ENCODE measurements around the gene TAF6. TPM values are rescaled to one million over a fixed set of nuclear protein-coding genes. Genes with fewer than 3 reads are reported as not detected.
A peak's percentile ranks its signal among the peaks of the same experiment; 100 is the strongest.

TAF6 gene
- total RNA-seq, 1 experiment from 2014 or later, result 34.3 TPM

- H3K27ac ChIP-seq (ENCODE audit: low read length), result no peak overlapping the region
- no peak overlapping the region for H3K4me2 ChIP-seq (ENCODE audit: low read depth, low read length, poor library complexity, severe bottlenecking)
- no peaks in the 10 kb centered on the region for H4K20me1 ChIP-seq (ENCODE audit: insufficient read depth, low read depth, low read length)
- no peak overlapping the region for H2AFZ ChIP-seq (ENCODE audit: low read length)
- H3K4me3 ChIP-seq (ENCODE audit: low read length), result no peak overlapping the region
- H3K4me1 ChIP-seq (ENCODE audit: low read length), result no peaks in the 10 kb centered on the region
- H3K79me2 ChIP-seq (ENCODE audit: low read length), result peaks cover 8% of the 10 kb centered on the region
- DNase-seq, result no peak
- no peaks in the 10 kb centered on the region for H3K9me2 ChIP-seq (replicated peaks; ENCODE audit: insufficient read depth, low read length)
- peaks cover 59% of the 10 kb centered on the region for H3K36me3 ChIP-seq (ENCODE audit: insufficient read depth, low read length)
- peaks cover 36% of the 10 kb centered on the region for H3K9me3 ChIP-seq (ENCODE audit: low read length)
- H3K27me3 ChIP-seq (ENCODE audit: low read length), result no peaks in the 10 kb centered on the region
- H3K9ac ChIP-seq (ENCODE audit: low read length), result no peak overlapping the region
Measured at GRCh38 chr7:100069991-100070390, 49.2 kb downstream of the TAF6 start.

- no peak overlapping the region for H3K4me2 ChIP-seq (ENCODE audit: low read depth, low read length, poor library complexity, severe bottlenecking)
- H3K27ac ChIP-seq (ENCODE audit: low read length), result no peak overlapping the region
- H3K9me3 ChIP-seq (ENCODE audit: low read length), result peaks cover 20% of the 10 kb centered on the region
Measured at GRCh38 chr7:100066953-100067352, 52.2 kb downstream of the TAF6 start.

GRCh38 chr7:100065452-100066186 lies 53.5 kb downstream of the TAF6 start:
- no peaks in the 10 kb centered on the region for H3K27me3 ChIP-seq (ENCODE audit: low read length)
- H2AFZ ChIP-seq (ENCODE audit: low read length), result no peak overlapping the region
- H3K27ac ChIP-seq (ENCODE audit: low read length), result no peak overlapping the region
- DNase-seq, result no peak
- H3K4me2 ChIP-seq (ENCODE audit: low read depth, low read length, poor library complexity, severe bottlenecking), result no peak overlapping the region
- no peaks in the 10 kb centered on the region for H3K4me1 ChIP-seq (ENCODE audit: low read length)
- no peaks in the 10 kb centered on the region for H3K79me2 ChIP-seq (ENCODE audit: low read length)
- H3K9me2 ChIP-seq (replicated peaks; ENCODE audit: insufficient read depth, low read length), result no peaks in the 10 kb centered on the region
- H3K9me3 ChIP-seq (ENCODE audit: low read length), result peaks cover 6% of the 10 kb centered on the region
- no peak overlapping the region for H3K9ac ChIP-seq (ENCODE audit: low read length)
- no peak overlapping the region for H3K4me3 ChIP-seq (ENCODE audit: low read length)
- H4K20me1 ChIP-seq (ENCODE audit: insufficient read depth, low read depth, low read length), result no peaks in the 10 kb centered on the region
- peaks cover 27% of the 10 kb centered on the region for H3K36me3 ChIP-seq (ENCODE audit: insufficient read depth, low read length)

More at GRCh38 chr7:100066953-100067352, 52.2 kb downstream of the TAF6 start:
- Histone ChIP-seq H3K4me3 (ENCODE audit: low read length) (no peak overlapping the region), H3K36me3 (ENCODE audit: insufficient read depth, low read length) (peaks cover 40% of the 10 kb centered on the region), H3K9ac (ENCODE audit: low read length) (no peak overlapping the region), H4K20me1 (ENCODE audit: insufficient read depth, low read depth, low read length) (no peaks in the 10 kb centered on the region), H3K9me2 (replicated peaks; ENCODE audit: insufficient read depth, low read length) (no peaks in the 10 kb centered on the region), H3K27me3 (ENCODE audit: low read length) (no peaks in the 10 kb centered on the region), H3K4me1 (ENCODE audit: low read length) (no peaks in the 10 kb centered on the region), H3K79me2 (ENCODE audit: low read length) (peaks cover under 1% of the 10 kb centered on the region; the same call in 1 of the 2 replicates), H2AFZ (ENCODE audit: low read length) (no peak overlapping the region)
- no peak for DNase-seq

GRCh38 chr7:100064162-100064561 lies 55.0 kb downstream of the TAF6 start:
- Histone ChIP-seq H3K9me3 (ENCODE audit: low read length) (no peaks in the 10 kb centered on the region), H3K9me2 (replicated peaks; ENCODE audit: insufficient read depth, low read length) (no peaks in the 10 kb centered on the region), H2AFZ (ENCODE audit: low read length) (no peak overlapping the region), H3K4me1 (ENCODE audit: low read length) (peaks cover 6% of the 10 kb centered on the region), H3K27me3 (ENCODE audit: low read length) (no peaks in the 10 kb centered on the region), H4K20me1 (ENCODE audit: insufficient read depth, low read depth, low read length) (no peaks in the 10 kb centered on the region), H3K9ac (ENCODE audit: low read length) (no peak overlapping the region), H3K36me3 (ENCODE audit: insufficient read depth, low read length) (peaks cover 15% of the 10 kb centered on the region), H3K27ac (ENCODE audit: low read length) (no peak overlapping the region), H3K79me2 (ENCODE audit: low read length) (no peaks in the 10 kb centered on the region), H3K4me3 (ENCODE audit: low read length) (no peak overlapping the region), H3K4me2 (ENCODE audit: low read depth, low read length, poor library complexity, severe bottlenecking) (no peak overlapping the region)
- DNase-seq, result no peak

GRCh38 chr7:100063376-100063775 lies 55.8 kb downstream of the TAF6 start:
- no peaks in the 10 kb centered on the region for H3K27me3 ChIP-seq (ENCODE audit: low read length)
- no peak overlapping the region for H3K4me2 ChIP-seq (ENCODE audit: low read depth, low read length, poor library complexity, severe bottlenecking)
- no peaks in the 10 kb centered on the region for H3K9me3 ChIP-seq (ENCODE audit: low read length)
- no peak overlapping the region for H3K27ac ChIP-seq (ENCODE audit: low read length)
- no peak overlapping the region for H2AFZ ChIP-seq (ENCODE audit: low read length)
- H4K20me1 ChIP-seq (ENCODE audit: insufficient read depth, low read depth, low read length), result no peaks in the 10 kb centered on the region
- DNase-seq, result no peak
- no peaks in the 10 kb centered on the region for H3K79me2 ChIP-seq (ENCODE audit: low read length)
- H3K4me1 ChIP-seq (ENCODE audit: low read length), result peaks cover 12% of the 10 kb centered on the region
- H3K9me2 ChIP-seq (replicated peaks; ENCODE audit: insufficient read depth, low read length), result no peaks in the 10 kb centered on the region
- no peak overlapping the region for H3K9ac ChIP-seq (ENCODE audit: low read length)
- no peak overlapping the region for H3K4me3 ChIP-seq (ENCODE audit: low read length)
- H3K36me3 ChIP-seq (ENCODE audit: insufficient read depth, low read length), result peaks cover 22% of the 10 kb centered on the region

GRCh38 chr7:100061518-100062193 lies 57.5 kb downstream of the TAF6 start:
- H3K27me3 ChIP-seq (ENCODE audit: low read length), result no peaks in the 10 kb centered on the region
- H3K4me1 ChIP-seq (ENCODE audit: low read length), result peaks cover 12% of the 10 kb centered on the region
- H4K20me1 ChIP-seq (ENCODE audit: insufficient read depth, low read depth, low read length), result no peaks in the 10 kb centered on the region
- no peak overlapping the region for H2AFZ ChIP-seq (ENCODE audit: low read length)
- H3K9me2 ChIP-seq (replicated peaks; ENCODE audit: insufficient read depth, low read length), result no peaks in the 10 kb centered on the region
- DNase-seq, result no peak
- H3K9ac ChIP-seq (ENCODE audit: low read length), result no peak overlapping the region
- H3K36me3 ChIP-seq (ENCODE audit: insufficient read depth, low read length), result peaks cover 19% of the 10 kb centered on the region
- no peaks in the 10 kb centered on the region for H3K79me2 ChIP-seq (ENCODE audit: low read length)
- no peak overlapping the region for H3K4me3 ChIP-seq (ENCODE audit: low read length)
- no peak overlapping the region for H3K27ac ChIP-seq (ENCODE audit: low read length)
- H3K9me3 ChIP-seq (ENCODE audit: low read length), result no peaks in the 10 kb centered on the region
- H3K4me2 ChIP-seq (ENCODE audit: low read depth, low read length, poor library complexity, severe bottlenecking), result no peak overlapping the region

- DNase-seq, result peak; percentile 74
- no peaks in the 10 kb centered on the region for H3K79me2 ChIP-seq (ENCODE audit: low read length)
- peaks cover 12% of the 10 kb centered on the region for H3K4me1 ChIP-seq (ENCODE audit: low read length)
- H3K9me2 ChIP-seq (replicated peaks; ENCODE audit: insufficient read depth, low read length), result no peaks in the 10 kb centered on the region
- H3K27me3 ChIP-seq (ENCODE audit: low read length), result no peaks in the 10 kb centered on the region
- no peak overlapping the region for H3K4me3 ChIP-seq (ENCODE audit: low read length)
- peak overlapping the region; percentile 52 for H3K9ac ChIP-seq (ENCODE audit: low read length)
- no peaks in the 10 kb centered on the region for H4K20me1 ChIP-seq (ENCODE audit: insufficient read depth, low read depth, low read length)
- peaks cover 13% of the 10 kb centered on the region for H3K36me3 ChIP-seq (ENCODE audit: insufficient read depth, low read length)
- no peak overlapping the region for H2AFZ ChIP-seq (ENCODE audit: low read length)
- peak overlapping the region; percentile 69 for H3K27ac ChIP-seq (ENCODE audit: low read length)
- H3K9me3 ChIP-seq (ENCODE audit: low read length), result no peaks in the 10 kb centered on the region
- peak overlapping the region; percentile 46 for H3K4me2 ChIP-seq (ENCODE audit: low read depth, low read length, poor library complexity, severe bottlenecking)
Measured at GRCh38 chr7:100059251-100059739, 59.9 kb downstream of the TAF6 start.

Data from Karpas-422 (cell line).